Fibroblast of gingiva (primary cell): Measurements from ENCODE around the gene IFNGR2.
"Not testable (repeated sequence)": the region's sequence is repeated elsewhere in the genome, so short reads cannot be mapped to it uniquely, and the experiment has no call there.

Experiments
- DNase-seq: peaks from one replicate; pipeline ENCODE4 v3.0.0-alpha.2; 2011; ENCODE audit warnings: low read depth

The IFNGR2 gene

GRCh38 chr21:33377221-33377920 is 25.8 kb upstream of the IFNGR2 start:
- DNase-seq = no peak

- DNase-seq = no peak
Observed at GRCh38 chr21:33378081-33378480, 25.1 kb upstream of the IFNGR2 start.

- peak; percentile 63 for DNase-seq
Observed at GRCh38 chr21:33379934-33380333, 23.3 kb upstream of the IFNGR2 start.

GRCh38 chr21:33380483-33380998 is 22.7 kb upstream of the IFNGR2 start:
- peak; percentile 91 for DNase-seq

GRCh38 chr21:33381381-33381780 is 21.8 kb upstream of the IFNGR2 start:
- DNase-seq = not testable (repeated sequence)

GRCh38 chr21:33383056-33383888 is 19.9 kb upstream of the IFNGR2 start:
- DNase-seq = peak; percentile 46

- DNase-seq = no peak
Observed at GRCh38 chr21:33384841-33385331, 18.3 kb upstream of the IFNGR2 start.

- no peak for DNase-seq
Observed at GRCh38 chr21:33386222-33386784, 16.9 kb upstream of the IFNGR2 start.

GRCh38 chr21:33387294-33387693 is 15.9 kb upstream of the IFNGR2 start:
- no peak for DNase-seq

- DNase-seq = no peak
Observed at GRCh38 chr21:33388188-33388587, 15.0 kb upstream of the IFNGR2 start.

- no peak for DNase-seq
Observed at GRCh38 chr21:33390479-33390878, 12.7 kb upstream of the IFNGR2 start.

- no peak for DNase-seq
Observed at GRCh38 chr21:33391656-33392055, 11.6 kb upstream of the IFNGR2 start.

GRCh38 chr21:33392284-33392985 is 10.8 kb upstream of the IFNGR2 start:
- no peak for DNase-seq

GRCh38 chr21:33393348-33393747 is 9.9 kb upstream of the IFNGR2 start:
- no peak for DNase-seq

GRCh38 chr21:33394260-33394659 is 9.0 kb upstream of the IFNGR2 start:
- peak; percentile 90 for DNase-seq

- no peak for DNase-seq
Observed at GRCh38 chr21:33395891-33396331, 7.3 kb upstream of the IFNGR2 start.

- no peak for DNase-seq
Observed at GRCh38 chr21:33396436-33396835, 6.8 kb upstream of the IFNGR2 start.

- peak; percentile 75 for DNase-seq
Observed at GRCh38 chr21:33396951-33397350, 6.3 kb upstream of the IFNGR2 start.

GRCh38 chr21:33397717-33398116 is 5.5 kb upstream of the IFNGR2 start:
- no peak for DNase-seq

GRCh38 chr21:33398361-33398760 is 4.9 kb upstream of the IFNGR2 start:
- DNase-seq = no peak

- DNase-seq = peak; percentile 93
Observed at GRCh38 chr21:33401630-33401992, 1.6 kb upstream of the IFNGR2 start.
